WI38 (cell line): ENCODE results near the gene NOC4L.

Source experiments
- H3K4me3 ChIP-seq: 2 replicates; pipeline ENCODE4 v1.5.1; 2011; ENCODE audit warnings: low read depth, mild to moderate bottlenecking, control low read depth, low read length
- CTCF ChIP-seq: IDR thresholded peaks from 2 replicates; pipeline ENCODE4 v1.5.1; 2012; ENCODE audit warnings: low read depth, mild to moderate bottlenecking, control low read depth, low read length

NOC4L gene

GRCh38 chr12:132154941-132155770, 10.9 kb downstream of the NOC4L start:
- no peak overlapping the region for H3K4me3 ChIP-seq
- no peak for TF ChIP-seq CTCF

- no peak overlapping the region for H3K4me3 ChIP-seq
- TF ChIP-seq CTCF = no peak
These were observed 11.7 kb downstream of the NOC4L start for GRCh38 chr12:132155771-132156572.

DNA sequence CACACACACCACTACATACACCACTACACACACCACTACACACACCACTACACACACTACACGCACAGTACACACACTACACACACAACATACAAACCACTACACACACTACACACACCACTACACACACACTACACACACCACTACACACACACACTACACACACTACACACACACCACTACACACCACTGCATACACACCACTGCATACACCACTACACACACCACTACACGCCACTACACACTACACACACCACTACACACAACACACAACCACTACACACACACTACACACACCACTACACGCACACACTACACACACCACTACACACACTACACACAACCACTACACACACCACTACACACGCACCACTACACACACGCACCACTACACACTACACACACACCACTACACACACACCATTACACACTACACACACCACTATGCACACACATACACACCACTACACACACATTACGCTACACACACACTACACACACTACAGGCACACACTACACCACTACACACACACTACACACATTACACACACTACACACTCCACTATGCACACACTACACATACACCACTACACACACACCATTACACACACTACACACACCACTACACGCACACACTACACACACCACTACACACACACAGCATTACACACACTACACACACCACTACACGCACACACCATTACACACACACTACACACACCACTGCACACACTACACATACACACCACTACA, 12.5 kb downstream of the NOC4L start:
- H3K4me3 ChIP-seq = no peak overlapping the region
- no peak for TF ChIP-seq CTCF

GRCh38 chr12:132157733-132158409, 13.6 kb downstream of the NOC4L start:
- no peak for TF ChIP-seq CTCF

GRCh38 chr12:132158677-132159554, 14.7 kb downstream of the NOC4L start:
- TF ChIP-seq CTCF = no peak
- no peak overlapping the region for H3K4me3 ChIP-seq

More at GRCh38 chr12:132157733-132158409, 13.6 kb downstream of the NOC4L start:
- no peak overlapping the region for H3K4me3 ChIP-seq

DNA sequence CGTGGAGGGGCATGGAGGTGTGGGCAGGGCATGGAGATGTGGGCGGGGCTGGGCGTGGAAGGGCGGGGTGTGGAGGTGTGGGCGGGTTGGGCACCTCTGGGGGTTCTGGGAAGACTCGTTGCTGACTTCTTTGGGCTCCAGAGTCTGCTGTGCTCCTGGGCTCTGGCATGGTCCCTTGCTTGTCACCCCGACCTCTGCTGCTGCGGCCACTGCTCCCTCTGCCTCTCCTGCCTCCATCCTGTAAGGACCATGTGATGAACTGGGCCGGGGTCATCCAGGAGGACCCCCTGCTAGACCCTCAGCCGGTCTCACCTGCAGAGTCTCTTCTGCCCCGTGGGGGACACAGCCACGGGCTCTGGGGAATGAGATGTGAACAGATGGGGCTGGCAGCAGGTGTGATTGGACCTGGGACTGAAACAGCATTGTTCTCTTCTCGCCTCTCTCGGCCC, 15.3 kb downstream of the NOC4L start:
- H3K4me3 ChIP-seq = no peak overlapping the region
- TF ChIP-seq CTCF = no peak
